ENCODE measurements around the gene CUBN.

GRCh38 chr10:16930540-16930939, 199.1 kb downstream of the CUBN start:
- no peak for TF ChIP-seq YY1 (IDR thresholded peaks at IDR 0.05; ENCODE audit: insufficient read depth, insufficient read length)
- no peak for TF ChIP-seq ZNF274 (IDR thresholded peaks at IDR 0.05; ENCODE audit: low read depth, low read length)

All from NT2/D1 (cell line).